Lower leg skin (tissue), 4 donors: ENCODE measurements around the gene EGFL8. TPM values are rescaled to one million over a fixed set of nuclear protein-coding genes. Genes with fewer than 3 reads are reported as not detected.

Experiments used
- DNase-seq, 2 donors: peaks; one replicate each; pipeline ENCODE4 v3.0.0-alpha.2; 2019; ENCODE audit warnings: low spot score in 2 of 2
- H3K4me3 ChIP-seq: fragments of 200-600 bp; sonication (generic); 2 replicates; pipeline ENCODE4 v1.5.1; 2017; ENCODE audit warnings: mild to moderate bottlenecking, low read depth; ENCODE audit not compliant: poor library complexity, severe bottlenecking
- CTCF ChIP-seq, 3 donors: fragments of 450-650 bp; IDR thresholded peaks; one replicate each; pipeline ENCODE4 v1.5.1; 2016; ENCODE audit warnings: antibody characterized with exemption in 3 of 3, mild to moderate bottlenecking in 3 of 3, moderate library complexity in 2 of 3
- POLR2A ChIP-seq, 2 donors: fragments of 450-650 bp; IDR thresholded peaks; one replicate each; pipeline ENCODE4 v1.6.1; 2016 to 2017; ENCODE audit warnings: antibody characterized with exemption in 2 of 2, mild to moderate bottlenecking in 1 of 2, moderate library complexity in 1 of 2
- WGBS, 2 donors: methylation state at CpG; one replicate each; pipeline ENCODE4 v1.1.5; 2018; 5-methylcytosine and 5-hydroxymethylcytosine counted together
- intact Hi-C: fragments of 100-400 bp; cut with DNase I; formaldehyde crosslinking; loops from one replicate; pipeline ENCODE4 v1.15.0; 2023; ENCODE audit warnings: low total_unique reads
- total RNA-seq, 4 donors: library from RNA; depleted of rRNA; stranded (reverse); fragments of >200 nt; gene quantifications; one replicate each; pipeline ENCODE4 v1.1.0, GENCODE V29; 2016

The EGFL8 gene
- total RNA-seq, 4 donors from 2014 or later: 12.5 to 40.8 (median 18.6) TPM

GRCh38 chr6:32167154-32167760 lies 2.9 kb downstream of the EGFL8 start:
- WGBS, 2 donors: 81 to 82% methylated on average over 32 of the region's 32 CpGs
- TF ChIP-seq POLR2A (IDR thresholded peaks at IDR 0.05) (no peak), CTCF (IDR thresholded peaks at IDR 0.05) (no peak)
- no peak overlapping the region for H3K4me3 ChIP-seq
- intact Hi-C loops: no loop called here
- no peak for DNase-seq

GRCh38 chr6:32167761-32168262 lies 3.4 kb downstream of the EGFL8 start:
- no peak for DNase-seq
- WGBS, 2 donors: 79% methylated on average over 6 of the region's 6 CpGs
- intact Hi-C loops: no loop called here
- H3K4me3 ChIP-seq: no peak overlapping the region
- no peak for TF ChIP-seq POLR2A (IDR thresholded peaks at IDR 0.05)
- TF ChIP-seq CTCF (IDR thresholded peaks at IDR 0.05): no peak

GRCh38 chr6:32168350-32168749 lies 4.0 kb downstream of the EGFL8 start:
- no peak for TF ChIP-seq POLR2A (IDR thresholded peaks at IDR 0.05)
- no peak for TF ChIP-seq CTCF (IDR thresholded peaks at IDR 0.05)
- WGBS, 2 donors: 62 to 68% methylated on average over 2 of the region's 2 CpGs
- H3K4me3 ChIP-seq: no peak overlapping the region
- intact Hi-C loops: no loop called here
- no peak for DNase-seq

GRCh38 chr6:32168807-32169591 lies 4.6 kb downstream of the EGFL8 start:
- no peak for DNase-seq
- H3K4me3 ChIP-seq: no peak overlapping the region
- TF ChIP-seq CTCF (IDR thresholded peaks at IDR 0.05) (no peak), POLR2A (IDR thresholded peaks at IDR 0.05) (no peak)
- intact Hi-C loops: no loop called here
- 81 to 84% methylated on average over 11 of the region's 11 CpGs for WGBS, 2 donors

- no peak for TF ChIP-seq POLR2A (IDR thresholded peaks at IDR 0.05)
- TF ChIP-seq CTCF (IDR thresholded peaks at IDR 0.05): no peak
- H3K4me3 ChIP-seq: no peak overlapping the region
- DNase-seq: no peak
- WGBS, 2 donors: 94 to 95% methylated on average over 11 of the region's 11 CpGs
- intact Hi-C loops: no loop called here
Observed at GRCh38 chr6:32170294-32170693, 5.9 kb downstream of the EGFL8 start.
